MCF 10A (cell line): ENCODE data around the gene SCART1. TPM values are rescaled to one million over a fixed set of nuclear protein-coding genes. Genes with fewer than 3 reads are reported as not detected.
"Not testable (repeated sequence)": the region's sequence is repeated elsewhere in the genome, so short reads cannot be mapped to it uniquely, and the experiment has no call there.

Source experiments
- BruUV-seq: library from RNA; stranded (reverse); fragments of 400-500 nt; replicated peaks from 2 replicates; lab custom pipeline; 2021; lab: Mats Ljungman, UMichigan
- CTCF ChIA-PET: fragments of 300-600 bp; sonication (Branson Sonifier 250); formaldehyde crosslinking; extraction: SDS; loops from one replicate; lab custom pipeline; 2021; ENCODE audit warnings: antibody characterized with exemption, inconsistent platforms; lab: Yijun Ruan, JAX
- POLR2A ChIA-PET: fragments of 300-600, 350-650 bp; sonication (Branson Sonifier 250); formaldehyde crosslinking; extraction: SDS; loops from one replicate; lab custom pipeline; 2020; ENCODE audit warnings: antibody characterized with exemption, inconsistent platforms; lab: Yijun Ruan, JAX
- DNase-seq: peaks from one replicate; pipeline ENCODE4 v3.0.0-alpha.2; 2018; ENCODE audit not compliant: unreplicated experiment
- H3K27ac Mint-ChIP-seq: one replicate; pipeline ENCODE4 v1.8.0; 2022; ENCODE audit warnings: mild to moderate bottlenecking, low read depth, mixed read lengths; ENCODE audit not compliant: unreplicated experiment
- H3K27me3 Mint-ChIP-seq: one replicate; pipeline ENCODE4 v1.8.0; 2022; ENCODE audit warnings: mixed read lengths; ENCODE audit not compliant: insufficient read depth, unreplicated experiment
- H3K36me3 Mint-ChIP-seq: one replicate; pipeline ENCODE4 v1.8.0; 2022; ENCODE audit warnings: mild to moderate bottlenecking, moderate library complexity, mixed read lengths; ENCODE audit not compliant: insufficient read depth, unreplicated experiment
- H3K4me1 Mint-ChIP-seq: one replicate; pipeline ENCODE4 v1.8.0; 2022; ENCODE audit warnings: mixed read lengths; ENCODE audit not compliant: insufficient read depth, unreplicated experiment
- H3K4me3 Mint-ChIP-seq: one replicate; pipeline ENCODE4 v1.8.0; 2022; ENCODE audit warnings: mild to moderate bottlenecking, moderate library complexity, mixed read lengths; ENCODE audit not compliant: unreplicated experiment
- H3K9me3 Mint-ChIP-seq: one replicate; pipeline ENCODE4 v1.8.0; 2022; ENCODE audit warnings: mixed read lengths; ENCODE audit not compliant: unreplicated experiment
- intact Hi-C: fragments of 100-400 bp; cut with micrococcal nuclease; formaldehyde crosslinking; loops from 2 replicates; pipeline ENCODE4 v1.14.1; 2022
- total RNA-seq: library from RNA; stranded (reverse); gene quantifications from 2 replicates; pipeline ENCODE4 v1.2.3, GENCODE V29; 2022
- TF ChIP-seq, protein P1 (sequence below): fragments of 200-600 bp; IDR thresholded peaks from one replicate; pipeline ENCODE4 v1.8.0; 2022; ENCODE audit warnings: antibody characterized with exemption, mild to moderate bottlenecking; ENCODE audit not compliant: unreplicated experiment

Gene SCART1
- total RNA-seq, 1 experiment from 2014 or later: 0.93 TPM

DNA sequence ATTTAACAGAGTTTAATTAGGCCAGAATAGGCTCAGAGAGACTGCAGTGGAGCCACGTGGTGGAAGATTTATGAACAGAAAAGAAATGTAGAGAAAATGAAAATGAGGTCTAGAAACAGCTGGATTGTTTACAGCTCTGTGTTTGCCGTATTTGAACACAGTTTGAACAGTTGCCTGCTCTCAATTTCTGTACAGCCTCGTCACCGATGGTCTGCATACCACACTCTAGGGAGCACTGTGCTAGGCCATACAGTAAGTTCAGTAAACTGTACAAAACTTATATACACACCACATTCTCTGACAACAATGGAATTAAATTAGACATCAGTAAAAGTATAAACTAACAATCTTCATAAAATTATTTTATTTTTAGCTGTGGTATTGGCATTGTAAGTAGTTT, 62.3 kb downstream of the SCART1 start:
- TF ChIP-seq, protein P1, sequence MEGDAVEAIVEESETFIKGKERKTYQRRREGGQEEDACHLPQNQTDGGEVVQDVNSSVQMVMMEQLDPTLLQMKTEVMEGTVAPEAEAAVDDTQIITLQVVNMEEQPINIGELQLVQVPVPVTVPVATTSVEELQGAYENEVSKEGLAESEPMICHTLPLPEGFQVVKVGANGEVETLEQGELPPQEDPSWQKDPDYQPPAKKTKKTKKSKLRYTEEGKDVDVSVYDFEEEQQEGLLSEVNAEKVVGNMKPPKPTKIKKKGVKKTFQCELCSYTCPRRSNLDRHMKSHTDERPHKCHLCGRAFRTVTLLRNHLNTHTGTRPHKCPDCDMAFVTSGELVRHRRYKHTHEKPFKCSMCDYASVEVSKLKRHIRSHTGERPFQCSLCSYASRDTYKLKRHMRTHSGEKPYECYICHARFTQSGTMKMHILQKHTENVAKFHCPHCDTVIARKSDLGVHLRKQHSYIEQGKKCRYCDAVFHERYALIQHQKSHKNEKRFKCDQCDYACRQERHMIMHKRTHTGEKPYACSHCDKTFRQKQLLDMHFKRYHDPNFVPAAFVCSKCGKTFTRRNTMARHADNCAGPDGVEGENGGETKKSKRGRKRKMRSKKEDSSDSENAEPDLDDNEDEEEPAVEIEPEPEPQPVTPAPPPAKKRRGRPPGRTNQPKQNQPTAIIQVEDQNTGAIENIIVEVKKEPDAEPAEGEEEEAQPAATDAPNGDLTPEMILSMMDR: no peak
- ChIA-PET POLR2A (interaction anchor here (0.9 kb wide), 1 partner anchor 8 kb away, joined by 3 read pairs; no protein-coding TSS in a partner anchor), CTCF (interaction anchor here (0.8 kb wide), 1 partner anchor 91 kb away, joined by 4 read pairs; no protein-coding TSS in a partner anchor)
- H3K36me3 Mint-ChIP-seq: no peaks in the 10 kb centered on the region
- peaks cover 68% of the 10 kb centered on the region for H3K27me3 Mint-ChIP-seq
- no TSS peak for BruUV-seq
- H3K4me1 Mint-ChIP-seq: no peaks in the 10 kb centered on the region
- H3K9me3 Mint-ChIP-seq: peaks cover 9% of the 10 kb centered on the region
- no peak for DNase-seq
- no peak overlapping the region for H3K4me3 Mint-ChIP-seq
- no peak overlapping the region for H3K27ac Mint-ChIP-seq
- intact Hi-C loops: no loop called here

DNA sequence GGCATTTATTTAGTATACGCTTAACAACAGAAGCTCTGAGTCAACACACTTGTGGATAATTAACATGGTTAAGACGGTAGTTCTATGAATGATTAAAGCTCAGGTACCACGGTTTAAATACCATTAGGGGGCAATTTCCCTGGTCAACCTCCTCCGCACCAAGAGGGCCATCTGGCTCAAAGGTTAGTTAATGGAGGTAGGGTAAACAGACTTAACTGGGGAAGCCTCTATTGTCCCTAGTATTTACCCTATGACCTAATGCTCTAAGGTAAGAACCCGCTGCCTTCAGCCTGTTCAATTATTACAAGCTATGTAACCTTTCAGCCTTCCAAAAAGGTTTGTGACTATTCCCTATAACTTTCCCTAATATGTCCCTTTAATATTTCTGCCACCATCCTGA, 64.8 kb downstream of the SCART1 start:
- H3K4me1 Mint-ChIP-seq, POLR2A ChIA-PET, DNase-seq, intact Hi-C loops, H3K4me3 Mint-ChIP-seq, H3K36me3 Mint-ChIP-seq, H3K27ac Mint-ChIP-seq, BruUV-seq: not testable (repeated sequence)
- CTCF ChIA-PET: interaction anchor here (0.6 to 0.9 kb wide), 3 partner anchors 33 to 189 kb away, joined by 3 read pairs; no protein-coding TSS in a partner anchor
- H3K9me3 Mint-ChIP-seq: peaks cover 13% of the 10 kb centered on the region
- peaks cover 58% of the 10 kb centered on the region for H3K27me3 Mint-ChIP-seq

Other genes starting within 250 kb of the SCART1 start
- gene UTF1, start 223.7 kb upstream of the SCART1 start, total RNA-seq: not detected in 2 replicates
- gene VENTX, start 216.1 kb upstream of the SCART1 start, total RNA-seq: not detected in 2 replicates
- 20.2 and 23.2 TPM in 2 replicates for gene ADAM8, start 177.1 kb upstream of the SCART1 start, total RNA-seq
- gene TUBGCP2, start 145.1 kb upstream of the SCART1 start, total RNA-seq: 95.9 and 96.2 TPM in 2 replicates
- gene ZNF511, start 145.0 kb upstream of the SCART1 start, total RNA-seq: 28.9 and 42.7 TPM in 2 replicates
- gene CALY, start 117.0 kb upstream of the SCART1 start, total RNA-seq: not detected in 2 replicates
- not detected in 2 replicates for gene PRAP1, start 106.6 kb upstream of the SCART1 start, total RNA-seq
- 16.6 and 22.6 TPM in 2 replicates for gene FUOM, start 95.9 kb upstream of the SCART1 start, total RNA-seq
- gene ECHS1, start 80.6 kb upstream of the SCART1 start, total RNA-seq: 72.4 and 82.7 TPM in 2 replicates
- 1.2 and 1.8 TPM in 2 replicates for gene PAOX, start 74.7 kb upstream of the SCART1 start, total RNA-seq
- gene MTG1, start 59.8 kb upstream of the SCART1 start, total RNA-seq: 71.6 and 74.3 TPM in 2 replicates
- gene SPRN, start 29.3 kb upstream of the SCART1 start, total RNA-seq: not detected in 2 replicates
- gene CYP2E1, start 73.4 kb downstream of the SCART1 start, total RNA-seq: not detected in 2 replicates
- gene SYCE1, start 111.6 kb downstream of the SCART1 start, total RNA-seq: not detected in 2 replicates
- gene FRG2B, start 172.8 kb downstream of the SCART1 start, total RNA-seq: not detected in 2 replicates